Measurements from ENCODE around the gene TMEM50B. TPM values are rescaled to one million over a fixed set of nuclear protein-coding genes. Genes with fewer than 3 reads are reported as not detected.

TMEM50B gene
- total and polyA plus RNA-seq, 2 experiments from 2014 or later = 25.1 to 26.1 TPM

DNA sequence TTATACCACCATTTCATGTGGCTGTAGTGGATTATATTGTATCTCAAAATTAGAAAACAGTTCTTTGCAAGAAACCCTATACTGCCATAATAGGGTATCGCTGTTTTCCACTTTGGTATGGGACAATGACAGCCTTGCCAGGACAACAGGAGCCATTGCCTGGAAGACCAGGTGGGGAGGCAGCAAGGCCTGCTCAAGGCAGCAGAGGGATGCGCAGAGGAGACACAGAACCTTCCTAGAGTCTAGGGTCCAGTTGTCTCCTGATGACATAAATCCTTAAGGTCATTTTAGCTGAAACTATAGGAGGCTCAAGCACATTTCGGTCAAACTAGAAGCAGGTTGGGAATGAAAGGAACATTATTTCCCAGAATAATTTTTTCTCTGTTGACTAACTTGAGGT is 48.9 kb downstream of the TMEM50B start:
- TF ChIP-seq EZH2phosphoT487 (IDR thresholded peaks at IDR 0.05; ENCODE audit: unreplicated experiment) (no peak), EZH2 (IDR thresholded peaks at IDR 0.05; ENCODE audit: low read depth, unreplicated experiment) (no peak), NANOG (IDR thresholded peaks at IDR 0.05; ENCODE audit: borderline replicate concordance) (no peak), ZNF114 (CRISPR knock-in tag; IDR thresholded peaks at IDR 0.05) (no peak), JUNB (IDR thresholded peaks at IDR 0.05; ENCODE audit: unreplicated experiment) (no peak), CREB1 (CRISPR knock-in tag; IDR thresholded peaks at IDR 0.05; ENCODE audit: low read depth) (no peak)
- no peak overlapping the region for H3K27ac Mint-ChIP-seq
- H2AFZ ChIP-seq = no peak overlapping the region
- peaks cover 4% of the 10 kb centered on the region for H4K20me1 ChIP-seq (replicated peaks; ENCODE audit: insufficient read depth)
- H3K4me1 Mint-ChIP-seq = no peaks in the 10 kb centered on the region
- no peaks in the 10 kb centered on the region for H3K79me2 ChIP-seq (replicated peaks; ENCODE audit: insufficient read depth)
- no peaks in the 10 kb centered on the region for H3K27me3 ChIP-seq (ENCODE audit: insufficient read depth)
- H3K9me3 Mint-ChIP-seq = no peaks in the 10 kb centered on the region
- H3K27ac ChIP-seq (ENCODE audit: low read depth) = no peak overlapping the region
- DNase-seq (ENCODE audit: low spot score) (no peak), ATAC-seq (no peak)
- peaks cover 4% of the 10 kb centered on the region for H3K27me3 Mint-ChIP-seq (ENCODE audit: insufficient read depth, low read depth, poor library complexity)
- H3K9me2 ChIP-seq (ENCODE audit: insufficient read depth) = no peaks in the 10 kb centered on the region
- H3K4me1 ChIP-seq (ENCODE audit: insufficient read depth) = no peaks in the 10 kb centered on the region
- H3K4me3 Mint-ChIP-seq = no peak overlapping the region
- 0 out of 2 replicates have a peak, but pooled peaks cover 4% of the 10 kb centered on the region for H3F3A ChIP-seq (replicated peaks; ENCODE audit: low read depth)
- no peak overlapping the region for H3K4me3 ChIP-seq
- peaks cover 58% of the 10 kb centered on the region for H3K36me3 Mint-ChIP-seq (ENCODE audit: low read depth)
- no peak overlapping the region for H3K4me2 ChIP-seq
- peaks cover 14% of the 10 kb centered on the region for H3K36me3 ChIP-seq (ENCODE audit: insufficient read depth)

DNA sequence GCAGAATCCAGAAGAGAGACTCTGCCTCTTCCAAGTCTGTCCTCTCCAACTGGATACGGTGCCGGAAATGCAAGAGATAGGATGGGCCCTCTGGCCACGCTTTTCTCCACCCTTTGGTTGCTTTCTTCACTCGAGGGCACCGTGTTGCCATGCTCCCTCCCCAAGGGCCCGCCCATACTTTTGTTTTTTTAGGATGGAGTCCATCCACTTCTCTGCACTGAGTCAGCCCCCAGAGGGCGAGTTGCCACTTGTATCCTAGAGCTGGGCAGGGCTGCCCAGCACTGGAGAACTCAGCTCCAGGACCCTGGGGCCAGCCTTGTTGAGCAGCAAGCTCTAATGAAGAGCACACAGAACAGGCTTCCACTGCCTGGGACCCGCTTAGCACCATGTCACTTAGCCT is 51.1 kb downstream of the TMEM50B start:
- H3K4me3 ChIP-seq = no peak overlapping the region
- no peak overlapping the region for H3K27ac ChIP-seq (ENCODE audit: low read depth)
- no peaks in the 10 kb centered on the region for H3K27me3 ChIP-seq (ENCODE audit: insufficient read depth)
- peaks cover 4% of the 10 kb centered on the region for H3K27me3 Mint-ChIP-seq (ENCODE audit: insufficient read depth, low read depth, poor library complexity)
- ATAC-seq = no peak; the same call in 2 of the 3 replicates
- no peaks in the 10 kb centered on the region for H3K4me1 ChIP-seq (ENCODE audit: insufficient read depth)
- H3K4me2 ChIP-seq = no peak overlapping the region
- no peaks in the 10 kb centered on the region for H3K9me2 ChIP-seq (ENCODE audit: insufficient read depth)
- no peak overlapping the region for H2AFZ ChIP-seq
- H3K79me2 ChIP-seq (replicated peaks; ENCODE audit: insufficient read depth) = no peaks in the 10 kb centered on the region
- H3K4me1 Mint-ChIP-seq = no peaks in the 10 kb centered on the region
- no peak overlapping the region for H3K27ac Mint-ChIP-seq
- H3K9me3 Mint-ChIP-seq = no peaks in the 10 kb centered on the region
- DNase-seq (ENCODE audit: low spot score) = no peak
- H3F3A ChIP-seq (replicated peaks; ENCODE audit: low read depth) = no peaks in the 10 kb centered on the region
- H3K36me3 Mint-ChIP-seq (ENCODE audit: low read depth) = peaks cover 58% of the 10 kb centered on the region
- peaks cover 13% of the 10 kb centered on the region for H3K36me3 ChIP-seq (ENCODE audit: insufficient read depth)
- H4K20me1 ChIP-seq (replicated peaks; ENCODE audit: insufficient read depth) = peaks cover 4% of the 10 kb centered on the region; the same call in 1 of the 2 replicates
- TF ChIP-seq EZH2 (IDR thresholded peaks at IDR 0.05; ENCODE audit: low read depth, unreplicated experiment) (no peak), JUNB (IDR thresholded peaks at IDR 0.05; ENCODE audit: unreplicated experiment) (no peak), CTCF (conservative IDR thresholded peaks at IDR 0.05; ENCODE audit: low read depth in 2 of 2) (no peak)
- no peak overlapping the region for H3K4me3 Mint-ChIP-seq

- H3K27ac Mint-ChIP-seq = no peak overlapping the region
- H3K4me1 Mint-ChIP-seq = no peaks in the 10 kb centered on the region
- peaks cover 54% of the 10 kb centered on the region for H3K36me3 Mint-ChIP-seq (ENCODE audit: low read depth)
- no peak for TF ChIP-seq ZNF462 (CRISPR knock-in tag; IDR thresholded peaks at IDR 0.05)
- no peak for TF ChIP-seq JUNB (IDR thresholded peaks at IDR 0.05; ENCODE audit: unreplicated experiment)
These were observed 52.7 kb downstream of the TMEM50B start for GRCh38 chr21:33427051-33427450.

More at GRCh38 chr21:33427051-33427450, 52.7 kb downstream of the TMEM50B start:
- peaks cover 4% of the 10 kb centered on the region; the same call in 1 of the 2 replicates for H4K20me1 ChIP-seq (replicated peaks; ENCODE audit: insufficient read depth)
- H3K9me2 ChIP-seq (ENCODE audit: insufficient read depth) = no peaks in the 10 kb centered on the region
- no peak overlapping the region for H3K27ac ChIP-seq (ENCODE audit: low read depth)
- no peaks in the 10 kb centered on the region for H3K27me3 ChIP-seq (ENCODE audit: insufficient read depth)
- no peaks in the 10 kb centered on the region for H3F3A ChIP-seq (replicated peaks; ENCODE audit: low read depth)
- ATAC-seq = no peak
- H3K27me3 Mint-ChIP-seq (ENCODE audit: insufficient read depth, low read depth, poor library complexity) = peaks cover 3% of the 10 kb centered on the region
- H3K4me2 ChIP-seq = no peak overlapping the region
- no peak overlapping the region for H3K4me3 Mint-ChIP-seq
- H3K36me3 ChIP-seq (ENCODE audit: insufficient read depth) = peaks cover 7% of the 10 kb centered on the region
- no peaks in the 10 kb centered on the region for H3K79me2 ChIP-seq (replicated peaks; ENCODE audit: insufficient read depth)
- no peaks in the 10 kb centered on the region for H3K9me3 Mint-ChIP-seq
- H2AFZ ChIP-seq = no peak overlapping the region
- no peak for DNase-seq (ENCODE audit: low spot score)
- H3K4me1 ChIP-seq (ENCODE audit: insufficient read depth) = no peaks in the 10 kb centered on the region
- no peak overlapping the region for H3K4me3 ChIP-seq

Measured in GM23338 (cell line).